ENCODE results near the gene RASA3. TPM values are rescaled to one million over a fixed set of nuclear protein-coding genes. Genes with fewer than 3 reads are reported as not detected.
"Not testable (repeated sequence)": the region's sequence is repeated elsewhere in the genome, so short reads cannot be mapped to it uniquely, and the experiment has no call there.

Gene RASA3
- total RNA-seq, 1 donor from 2014 or later: 14.6 TPM

- Mint-ChIP-seq H3K36me3 (no peaks in the 10 kb centered on the region), H3K27me3 (ENCODE audit: low read depth) (peaks cover 28% of the 10 kb centered on the region), H3K4me3 (no peak overlapping the region), H3K9me3 (no peaks in the 10 kb centered on the region), H3K27ac (no peak overlapping the region), H3K4me1 (peaks cover 36% of the 10 kb centered on the region)
- no peak for DNase-seq (ENCODE audit: low spot score in 2 of 2, unreplicated experiment in 2 of 2)
- TF ChIP-seq CTCF (IDR thresholded peaks at IDR 0.05; ENCODE audit: unreplicated experiment): no peak
These were observed 5.5 kb downstream of the RASA3 start for GRCh38 chr13:114126789-114127472.

GRCh38 chr13:114126086-114126485, 6.3 kb downstream of the RASA3 start:
- DNase-seq (ENCODE audit: low spot score in 2 of 2, unreplicated experiment in 2 of 2); H3K36me3 Mint-ChIP-seq; H3K4me3 Mint-ChIP-seq; H3K9me3 Mint-ChIP-seq; H3K27ac Mint-ChIP-seq: not testable (repeated sequence)
- H3K27me3 Mint-ChIP-seq (ENCODE audit: low read depth): peaks cover 20% of the 10 kb centered on the region
- H3K4me1 Mint-ChIP-seq: peaks cover 35% of the 10 kb centered on the region

GRCh38 chr13:114125589-114125988, 6.8 kb downstream of the RASA3 start:
- Mint-ChIP-seq H3K9me3 (no peaks in the 10 kb centered on the region), H3K4me1 (peaks cover 35% of the 10 kb centered on the region)

GRCh38 chr13:114124921-114125320, 7.5 kb downstream of the RASA3 start:
- no peaks in the 10 kb centered on the region for H3K36me3 Mint-ChIP-seq
- TF ChIP-seq CTCF (IDR thresholded peaks at IDR 0.05; ENCODE audit: unreplicated experiment): no peak
- DNase-seq (ENCODE audit: low spot score in 2 of 2, unreplicated experiment in 2 of 2): no peak
- no peak overlapping the region for H3K27ac Mint-ChIP-seq
- peaks cover 15% of the 10 kb centered on the region for H3K27me3 Mint-ChIP-seq (ENCODE audit: low read depth)
- no peak overlapping the region for H3K4me3 Mint-ChIP-seq
- H3K9me3 Mint-ChIP-seq: no peaks in the 10 kb centered on the region
- H3K4me1 Mint-ChIP-seq: peaks cover 36% of the 10 kb centered on the region

More at GRCh38 chr13:114125589-114125988, 6.8 kb downstream of the RASA3 start:
- no peak overlapping the region for H3K4me3 Mint-ChIP-seq
- DNase-seq (ENCODE audit: low spot score in 2 of 2, unreplicated experiment in 2 of 2): no peak
- no peak for TF ChIP-seq CTCF (IDR thresholded peaks at IDR 0.05; ENCODE audit: unreplicated experiment)
- H3K36me3 Mint-ChIP-seq: no peaks in the 10 kb centered on the region
- no peak overlapping the region for H3K27ac Mint-ChIP-seq
- H3K27me3 Mint-ChIP-seq (ENCODE audit: low read depth): peaks cover 16% of the 10 kb centered on the region

- peaks cover 10% of the 10 kb centered on the region for H3K27me3 Mint-ChIP-seq (ENCODE audit: low read depth)
- H3K4me3 Mint-ChIP-seq: no peak overlapping the region
- no peak for TF ChIP-seq CTCF (IDR thresholded peaks at IDR 0.05; ENCODE audit: unreplicated experiment)
- H3K4me1 Mint-ChIP-seq: peaks cover 32% of the 10 kb centered on the region
- no peak overlapping the region for H3K27ac Mint-ChIP-seq
- no peaks in the 10 kb centered on the region for H3K36me3 Mint-ChIP-seq
- no peak for DNase-seq (ENCODE audit: low spot score in 2 of 2, unreplicated experiment in 2 of 2)
- no peaks in the 10 kb centered on the region for H3K9me3 Mint-ChIP-seq
These were observed 8.0 kb downstream of the RASA3 start for GRCh38 chr13:114124431-114124830.

- no peak overlapping the region for H3K27ac Mint-ChIP-seq
- H3K4me3 Mint-ChIP-seq: no peak overlapping the region
- H3K27me3 Mint-ChIP-seq (ENCODE audit: low read depth): peaks cover 6% of the 10 kb centered on the region
- DNase-seq (ENCODE audit: low spot score in 2 of 2, unreplicated experiment in 2 of 2): no peak
- no peak for TF ChIP-seq CTCF (IDR thresholded peaks at IDR 0.05; ENCODE audit: unreplicated experiment)
- H3K9me3 Mint-ChIP-seq: no peaks in the 10 kb centered on the region
- H3K36me3 Mint-ChIP-seq: no peaks in the 10 kb centered on the region
- H3K4me1 Mint-ChIP-seq: peaks cover 33% of the 10 kb centered on the region
These were observed 8.5 kb downstream of the RASA3 start for GRCh38 chr13:114123876-114124275.
